ENCODE measurements around the gene GIMAP1.

- no peak for TF ChIP-seq CTCF (IDR thresholded peaks at IDR 0.05; ENCODE audit: borderline replicate concordance, extremely low read depth, low read length, poor library complexity, severe bottlenecking)
- TF ChIP-seq EZH2 (IDR thresholded peaks at IDR 0.05; ENCODE audit: borderline replicate concordance, low read depth, low read length, severe bottlenecking): no peak
Observed at GRCh38 chr7:150745086-150745485, 28.7 kb downstream of the GIMAP1 start.
